NK-92 (cell line): ENCODE measurements around the gene GRM4.

Source experiments
- DNase-seq: peaks from one replicate; lab custom pipeline; 2025; ENCODE audit not compliant: unreplicated experiment; lab: John Stamatoyannopoulos, UW

GRM4 gene

GRCh38 chr6:34143196-34143883 is 2.5 kb downstream of the GRM4 start:
- DNase-seq = no peak

GRCh38 chr6:34142061-34142998 is 3.6 kb downstream of the GRM4 start:
- DNase-seq = no peak

- DNase-seq = no peak
Measured at GRCh38 chr6:34140075-34140474, 5.8 kb downstream of the GRM4 start.

GRCh38 chr6:34138914-34139510 is 6.9 kb downstream of the GRM4 start:
- no peak for DNase-seq

GRCh38 chr6:34138191-34138590 is 7.7 kb downstream of the GRM4 start:
- no peak for DNase-seq

GRCh38 chr6:34135541-34135940 is 10.3 kb downstream of the GRM4 start:
- DNase-seq = no peak

- no peak for DNase-seq
Measured at GRCh38 chr6:34132486-34133185, 13.3 kb downstream of the GRM4 start.

- DNase-seq = no peak
Measured at GRCh38 chr6:34131326-34132290, 14.3 kb downstream of the GRM4 start.

GRCh38 chr6:34130862-34131261 is 15.0 kb downstream of the GRM4 start:
- DNase-seq = no peak

- no peak for DNase-seq
Measured at GRCh38 chr6:34129753-34130152, 16.1 kb downstream of the GRM4 start.

- no peak for DNase-seq
Measured at GRCh38 chr6:34128045-34128444, 17.8 kb downstream of the GRM4 start.

- DNase-seq = no peak
Measured at GRCh38 chr6:34126419-34126818, 19.5 kb downstream of the GRM4 start.

- no peak for DNase-seq
Measured at GRCh38 chr6:34125939-34126338, 19.9 kb downstream of the GRM4 start.

GRCh38 chr6:34120953-34121675 is 24.8 kb downstream of the GRM4 start:
- DNase-seq = no peak

- DNase-seq = no peak
Measured at GRCh38 chr6:34115915-34116314, 30.0 kb downstream of the GRM4 start.

GRCh38 chr6:34115403-34115795 is 30.5 kb downstream of the GRM4 start:
- no peak for DNase-seq

- DNase-seq = no peak
Measured at GRCh38 chr6:34114695-34115402, 31.0 kb downstream of the GRM4 start.

- DNase-seq = no peak
Measured at GRCh38 chr6:34113532-34113931, 32.4 kb downstream of the GRM4 start.

- DNase-seq = no peak
Measured at GRCh38 chr6:34112126-34112525, 33.8 kb downstream of the GRM4 start.
